Astrocyte (in vitro differentiated cells and primary cell): Measurements from ENCODE around the gene CACNA1E. TPM values are rescaled to one million over a fixed set of nuclear protein-coding genes. Genes with fewer than 3 reads are reported as not detected.

Source experiments
- DNase-seq: peaks from one replicate; pipeline ENCODE4 v3.0.0-alpha.2; 2010; ENCODE audit warnings: low read depth
- FAIRE-seq: peaks from 2 replicates; lab custom pipeline; 2011; peaks lifted over from hg19 to GRCh38; lab: Jason Lieb, UNC
- H2AFZ ChIP-seq: 2 replicates; pipeline ENCODE4 v1.6.0; 2012; ENCODE audit warnings: low read depth, low read length, inconsistent platforms
- H3K27ac ChIP-seq: 2 replicates; pipeline ENCODE4 v1.5.1; 2011; ENCODE audit warnings: low read depth, low read length, inconsistent platforms
- H3K27me3 ChIP-seq: 2 replicates; pipeline ENCODE4 v1.6.0; 2011; ENCODE audit warnings: low read length, inconsistent platforms; ENCODE audit not compliant: insufficient read depth
- H3K36me3 ChIP-seq: 2 replicates; pipeline ENCODE4 v1.5.1; 2011; ENCODE audit warnings: low read length, inconsistent platforms; ENCODE audit not compliant: insufficient read depth
- H3K4me1 ChIP-seq: 2 replicates; pipeline ENCODE4 v1.5.1; 2011; ENCODE audit warnings: low read length, inconsistent platforms; ENCODE audit not compliant: insufficient read depth
- H3K4me2 ChIP-seq: 2 replicates; pipeline ENCODE4 v1.6.0; 2012; ENCODE audit warnings: low read length, inconsistent platforms
- H3K4me3 ChIP-seq: 2 replicates; pipeline ENCODE4 v1.5.1; 2011; ENCODE audit warnings: low read depth, mild to moderate bottlenecking, low read length, inconsistent platforms; ENCODE audit not compliant: insufficient read depth
- H3K79me2 ChIP-seq: 2 replicates; pipeline ENCODE4 v1.6.0; 2012; ENCODE audit warnings: mild to moderate bottlenecking, low read length, inconsistent platforms; ENCODE audit not compliant: insufficient read depth
- H3K9ac ChIP-seq: 2 replicates; pipeline ENCODE4 v1.6.0; 2012; ENCODE audit warnings: mild to moderate bottlenecking, low read length, inconsistent platforms
- H3K9me3 ChIP-seq: 2 replicates; pipeline ENCODE4 v1.5.1; 2012; ENCODE audit warnings: low read depth, mild to moderate bottlenecking, low read length, inconsistent platforms; ENCODE audit not compliant: insufficient read depth
- H4K20me1 ChIP-seq: 2 replicates; pipeline ENCODE4 v1.6.0; 2012; ENCODE audit warnings: low read length, inconsistent platforms; ENCODE audit not compliant: insufficient read depth
- H3K27ac Mint-ChIP-seq: one replicate; pipeline ENCODE4 v1.8.0; 2021; ENCODE audit warnings: mild to moderate bottlenecking, mixed read lengths; ENCODE audit not compliant: unreplicated experiment
- H3K27me3 Mint-ChIP-seq: one replicate; pipeline ENCODE4 v1.8.0; 2021; ENCODE audit warnings: low read depth, mixed read lengths; ENCODE audit not compliant: unreplicated experiment
- H3K36me3 Mint-ChIP-seq: one replicate; pipeline ENCODE4 v1.8.0; 2021; ENCODE audit warnings: low read depth, mixed read lengths; ENCODE audit not compliant: unreplicated experiment
- H3K4me1 Mint-ChIP-seq: one replicate; pipeline ENCODE4 v1.8.0; 2021; ENCODE audit warnings: low read depth, mixed read lengths; ENCODE audit not compliant: unreplicated experiment
- H3K4me3 Mint-ChIP-seq: one replicate; pipeline ENCODE4 v1.8.0; 2021; ENCODE audit warnings: mild to moderate bottlenecking, moderate library complexity, mixed read lengths; ENCODE audit not compliant: unreplicated experiment
- H3K9me3 Mint-ChIP-seq: one replicate; pipeline ENCODE4 v1.8.0; 2021; ENCODE audit warnings: mild to moderate bottlenecking, mixed read lengths; ENCODE audit not compliant: unreplicated experiment
- CTCF ChIP-seq: IDR thresholded peaks from 2 replicates; pipeline ENCODE4 v1.5.1; 2011; ENCODE audit warnings: low read depth, mild to moderate bottlenecking, inconsistent platforms, low read length, moderate library complexity; ENCODE audit not compliant: insufficient read depth
- EZH2 ChIP-seq: IDR thresholded peaks from 2 replicates; pipeline ENCODE4 v1.6.1; 2012; ENCODE audit warnings: mild to moderate bottlenecking, low read length, inconsistent platforms; ENCODE audit not compliant: insufficient read depth
- total RNA-seq: library from RNA; stranded (reverse); gene quantifications from 2 replicates; pipeline ENCODE4 v1.2.1, GENCODE V29; 2021

Gene CACNA1E
- total RNA-seq, 1 donor from 2014 or later, result 0.07 TPM

DNA sequence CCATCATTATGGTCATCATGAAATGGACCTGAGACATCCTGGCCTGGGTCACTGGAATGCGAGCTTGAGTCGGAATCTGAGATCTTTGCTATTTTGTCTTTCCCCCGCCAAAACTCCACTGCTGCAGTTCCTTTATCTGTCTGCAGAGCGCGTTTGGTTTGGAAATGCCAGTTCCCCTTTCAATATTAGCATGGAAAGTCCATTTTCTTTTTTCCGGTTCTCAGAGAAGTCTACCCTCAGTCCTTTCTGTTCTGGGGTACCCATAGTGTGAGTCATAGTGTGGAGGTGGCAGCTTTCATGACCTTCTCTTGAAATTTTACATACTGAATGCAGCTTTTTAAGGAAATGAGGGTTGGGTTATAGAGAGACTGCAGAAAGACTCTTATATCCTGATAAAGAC lies 14.6 kb downstream of the CACNA1E start:
- Mint-ChIP-seq H3K27me3 (peaks cover 37% of the 10 kb centered on the region), H3K4me1 (peaks cover 2% of the 10 kb centered on the region), H3K36me3 (no peaks in the 10 kb centered on the region), H3K27ac (no peak overlapping the region), H3K9me3 (no peaks in the 10 kb centered on the region), H3K4me3 (no peak overlapping the region)
- H2AFZ ChIP-seq, result no peak overlapping the region
- DNase-seq, result no peak
- H3K9me3 ChIP-seq, result no peaks in the 10 kb centered on the region
- H3K36me3 ChIP-seq, result no peaks in the 10 kb centered on the region
- H3K27me3 ChIP-seq, result no peaks in the 10 kb centered on the region
- no peak for FAIRE-seq
- H3K4me1 ChIP-seq, result no peaks in the 10 kb centered on the region
- no peak overlapping the region for H3K4me3 ChIP-seq
- no peak overlapping the region for H3K9ac ChIP-seq
- no peak overlapping the region for H3K27ac ChIP-seq
- TF ChIP-seq CTCF (no peak), EZH2 (no peak)
- no peak overlapping the region for H3K4me2 ChIP-seq
- no peaks in the 10 kb centered on the region for H4K20me1 ChIP-seq
- H3K79me2 ChIP-seq, result no peaks in the 10 kb centered on the region

DNA sequence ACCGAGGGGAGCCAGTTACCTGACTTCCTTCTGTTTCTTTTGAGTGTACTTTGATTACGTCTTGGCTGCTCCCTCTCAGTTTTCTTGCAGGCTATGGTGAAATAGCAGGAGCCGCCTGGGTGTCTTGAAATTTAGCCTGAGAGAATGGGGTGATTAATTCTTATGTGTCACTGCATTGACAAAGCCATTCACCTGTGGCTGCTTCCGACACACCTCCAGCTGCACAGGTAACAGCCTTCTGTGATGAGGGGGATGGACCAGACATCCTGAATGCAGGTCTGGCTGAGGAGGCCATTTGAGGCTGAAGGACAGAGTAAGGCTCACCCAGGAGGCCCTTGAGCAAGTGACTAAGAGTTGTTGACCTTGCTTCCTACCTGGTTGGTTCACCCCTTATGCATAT lies 16.5 kb downstream of the CACNA1E start:
- no peaks in the 10 kb centered on the region for H4K20me1 ChIP-seq
- no peak overlapping the region for H3K27ac Mint-ChIP-seq
- peaks cover 31% of the 10 kb centered on the region for H3K27me3 Mint-ChIP-seq

More for the DNA sequence above, 16.5 kb downstream of the CACNA1E start:
- H3K9ac ChIP-seq, result no peak overlapping the region
- DNase-seq, result no peak
- no peaks in the 10 kb centered on the region for H3K27me3 ChIP-seq
- no peak for FAIRE-seq
- no peak overlapping the region for H3K4me2 ChIP-seq
- H3K27ac ChIP-seq, result no peak overlapping the region
- H3K4me3 Mint-ChIP-seq, result no peak overlapping the region
- H2AFZ ChIP-seq, result no peak overlapping the region
- no peaks in the 10 kb centered on the region for H3K4me1 ChIP-seq
- no peak overlapping the region for H3K4me3 ChIP-seq
- H3K79me2 ChIP-seq, result no peaks in the 10 kb centered on the region
- H3K4me1 Mint-ChIP-seq, result peaks cover 13% of the 10 kb centered on the region
- peaks cover 2% of the 10 kb centered on the region for H3K9me3 Mint-ChIP-seq
- H3K9me3 ChIP-seq, result no peaks in the 10 kb centered on the region
- H3K36me3 ChIP-seq, result no peaks in the 10 kb centered on the region
- H3K36me3 Mint-ChIP-seq, result no peaks in the 10 kb centered on the region
- TF ChIP-seq EZH2 (no peak), CTCF (no peak)
